ENCODE data around the gene FOXJ2. TPM values are rescaled to one million over a fixed set of nuclear protein-coding genes. Genes with fewer than 3 reads are reported as not detected.
"Not testable (repeated sequence)": the region's sequence is repeated elsewhere in the genome, so short reads cannot be mapped to it uniquely, and the experiment has no call there.

FOXJ2 gene
- total and polyA plus RNA-seq, 10 of the 15 experiments (the other 5 are each of a cell fraction or from before 2014, with no cell fraction given) = 1.4 to 9.3 (median 4.8) TPM

DNA sequence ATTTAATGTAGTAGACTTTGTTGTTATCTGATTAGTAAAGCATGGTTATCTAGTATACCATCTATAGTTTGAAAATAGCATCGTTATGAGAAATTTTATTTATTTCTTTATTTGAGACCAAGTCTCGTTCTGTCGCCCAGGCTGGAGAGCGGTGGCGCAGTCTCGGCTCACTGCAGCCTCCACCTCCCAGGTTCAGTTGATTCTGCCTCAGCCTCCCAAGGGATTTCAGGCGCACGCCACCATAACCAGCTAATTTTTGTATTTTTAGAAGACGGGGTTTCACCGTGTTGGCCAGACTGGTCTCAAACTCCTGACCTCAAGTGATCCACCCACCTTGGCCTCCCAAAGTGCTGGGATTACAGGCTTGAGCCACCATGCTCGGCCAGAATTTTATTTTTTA, 56.8 kb downstream of the FOXJ2 start:
- H3K27me3 ChIP-seq (replicated peaks in 1 of 2; ENCODE audit: control insufficient read depth in 2 of 2, insufficient read depth in 2 of 2, low read length in 1 of 2); H2AFZ ChIP-seq (ENCODE audit: control insufficient read depth, low read depth, low read length); H3K4me3 ChIP-seq; BruUV-seq (replicated peaks); H3K9me3 ChIP-seq (replicated peaks; ENCODE audit: control insufficient read depth, insufficient read depth, low read length); H4K20me1 ChIP-seq (ENCODE audit: control insufficient read depth, insufficient read depth); DNase-seq (ENCODE audit: low read depth, low spot score); in situ Hi-C loops (cut with MboI); H3K9ac ChIP-seq (ENCODE audit: control insufficient read depth, insufficient read depth, low read length); FAIRE-seq: not testable (repeated sequence)
- POLR2A ChIA-PET = interaction anchor here (1.6 to 2.7 kb wide), 3 partner anchors 11 to 119 kb away, joined by 3 to 13 read pairs (median 5); partner anchors contain the start of gene FOXJ2
- H3K27ac ChIP-seq (ENCODE audit: control insufficient read depth, insufficient read depth) = peak overlapping the region; percentile 70
- CTCF ChIA-PET = interaction anchor here (1.6 kb wide), 1 partner anchor 9 kb away, joined by 4 read pairs; no protein-coding TSS in a partner anchor
- peaks cover 9 to 27% of the 10 kb centered on the region in 2 experiments for H3K36me3 ChIP-seq (ENCODE audit: control insufficient read depth in 2 of 2, insufficient read depth in 2 of 2, low read length in 1 of 2)
- peaks cover 49% of the 10 kb centered on the region for H3K79me2 ChIP-seq (ENCODE audit: control insufficient read depth, insufficient read depth, low read length)
- TF ChIP-seq MEF2B (IDR thresholded peaks at IDR 0.05; ENCODE audit: partially characterized antibody, poor library complexity, severe bottlenecking) = peak; percentile 53
- 41% methylated on average over 11 of the region's 11 CpGs for WGBS (ENCODE audit: insufficient coverage, insufficient replicate concordance, low lambda C conversion rate, missing lambda C conversion rate)
- peaks cover 10% of the 10 kb centered on the region for H3K4me1 ChIP-seq (ENCODE audit: control insufficient read depth, insufficient read depth, low read length)
- ATAC-seq = peak; percentile 18; the same call in 2 of the 3 replicates
- RAD21 ChIA-PET (ENCODE audit: unreplicated experiment) = interaction anchor here (2.3 kb wide), 1 partner anchor 11 kb away, joined by 7 read pairs; no protein-coding TSS in a partner anchor
- intact Hi-C loops (cut with micrococcal nuclease; ENCODE audit: unreplicated experiment) = loop anchor here (10.0 kb wide), 1 partner anchor 154 kb away; the partner anchor contains the start of gene SLC2A3
- SMC1A ChIA-PET (ENCODE audit: uncharacterized antibody, unreplicated experiment) = interaction anchor here (1.2 to 2.1 kb wide), 2 partner anchors 51 to 156 kb away, joined by 6 to 8 read pairs; no protein-coding TSS in a partner anchor
- peak overlapping the region; percentile 94 for H3K4me2 ChIP-seq (ENCODE audit: control insufficient read depth, insufficient read depth)

DNA sequence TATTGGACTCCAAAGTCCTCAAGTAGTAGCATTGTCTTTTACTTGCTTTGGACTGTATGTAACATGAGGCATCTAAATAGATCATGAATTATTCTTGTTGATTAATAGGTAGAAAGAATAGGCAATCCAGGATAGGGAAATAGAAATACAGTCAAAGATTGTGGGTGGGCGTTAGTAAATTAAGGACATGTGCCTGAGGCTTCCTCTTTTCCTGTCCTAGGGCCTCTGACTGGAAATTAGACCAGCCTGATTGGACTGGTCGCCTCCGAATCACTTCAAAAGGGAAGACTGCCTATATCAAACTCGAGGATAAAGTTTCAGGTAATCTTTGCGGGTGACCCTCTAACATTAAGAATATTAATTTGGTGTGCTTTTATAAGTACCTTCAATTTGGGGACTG, 57.2 kb downstream of the FOXJ2 start:
- no peak overlapping the region; the same call in 1 of the 2 replicates for H3K27ac ChIP-seq (ENCODE audit: control insufficient read depth, insufficient read depth)
- no peak for FAIRE-seq
- BruUV-seq (replicated peaks) = no TSS peak
- TF ChIP-seq E2F4 (IDR thresholded peaks at IDR 0.05; ENCODE audit: low read depth, low read length) (no peak), CBX3 (IDR thresholded peaks at IDR 0.05; ENCODE audit: borderline replicate concordance, low read depth) (no peak), CREM (IDR thresholded peaks at IDR 0.05; ENCODE audit: low read depth) (no peak), NFYB (IDR thresholded peaks at IDR 0.05; ENCODE audit: insufficient read depth, low read depth, low read length) (no peak), SUZ12 (IDR thresholded peaks at IDR 0.05; ENCODE audit: unreplicated experiment) (no peak), RFX5 (IDR thresholded peaks at IDR 0.05; ENCODE audit: low read depth, low read length) (no peak), PAX8 (IDR thresholded peaks at IDR 0.05) (no peak), MTA2 (IDR thresholded peaks at IDR 0.05; ENCODE audit: low read depth) (no peak), ATF7 (IDR thresholded peaks at IDR 0.05; ENCODE audit: low read depth) (no peak), MXI1 (IDR thresholded peaks at IDR 0.05; ENCODE audit: low read depth, low read length) (no peak), SREBF2 (IDR thresholded peaks at IDR 0.05; ENCODE audit: low read length) (no peak), MEF2B (IDR thresholded peaks at IDR 0.05; ENCODE audit: partially characterized antibody, poor library complexity, severe bottlenecking) (no peak), GABPA (IDR thresholded peaks at IDR 0.05; ENCODE audit: low read depth) (no peak), RB1 (IDR thresholded peaks at IDR 0.05; ENCODE audit: borderline replicate concordance) (no peak), FOXM1 (IDR thresholded peaks at IDR 0.05; ENCODE audit: low read depth, low read length) (no peak)
- TF ChIP-seq, protein P1, sequence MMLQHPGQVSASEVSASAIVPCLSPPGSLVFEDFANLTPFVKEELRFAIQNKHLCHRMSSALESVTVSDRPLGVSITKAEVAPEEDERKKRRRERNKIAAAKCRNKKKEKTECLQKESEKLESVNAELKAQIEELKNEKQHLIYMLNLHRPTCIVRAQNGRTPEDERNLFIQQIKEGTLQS (IDR thresholded peaks at IDR 0.05; ENCODE audit: borderline replicate concordance, extremely low read depth, low read depth, low read length) = no peak

More for the DNA sequence above, 57.2 kb downstream of the FOXJ2 start:
- ChIA-PET RAD21 (ENCODE audit: unreplicated experiment) (no interaction called here), SMC1A (ENCODE audit: uncharacterized antibody, unreplicated experiment) (no interaction called here), CTCF (no interaction called here), POLR2A (no interaction called here)
- Histone ChIP-seq H3K4me1 (ENCODE audit: control insufficient read depth, insufficient read depth, low read length) (peaks cover 10% of the 10 kb centered on the region), H3K4me3 (no peak overlapping the region), H2AFZ (ENCODE audit: control insufficient read depth, low read depth, low read length) (no peak overlapping the region), H4K20me1 (ENCODE audit: control insufficient read depth, insufficient read depth) (no peaks in the 10 kb centered on the region), H3K79me2 (ENCODE audit: control insufficient read depth, insufficient read depth, low read length) (peaks cover 45% of the 10 kb centered on the region), H3K27me3 (replicated peaks in 1 of 2; ENCODE audit: control insufficient read depth in 2 of 2, insufficient read depth in 2 of 2, low read length in 1 of 2) (no peaks in the 10 kb centered on the region), H3K36me3 (ENCODE audit: control insufficient read depth in 2 of 2, insufficient read depth in 2 of 2, low read length in 1 of 2) (peaks cover 10 to 30% of the 10 kb centered on the region in 2 experiments), H3K9ac (ENCODE audit: control insufficient read depth, insufficient read depth, low read length) (no peak overlapping the region), H3K9me3 (replicated peaks; ENCODE audit: control insufficient read depth, insufficient read depth, low read length) (no peaks in the 10 kb centered on the region), H3K4me2 (ENCODE audit: control insufficient read depth, insufficient read depth) (no peak overlapping the region)
- in situ Hi-C loops (cut with MboI) = no loop called here
- intact Hi-C loops (cut with micrococcal nuclease; ENCODE audit: unreplicated experiment) = loop anchor here (10.0 kb wide), 1 partner anchor 155 kb away; the partner anchor contains the start of gene SLC2A3
- no peak for ATAC-seq
- no peak for DNase-seq (ENCODE audit: low read depth, low spot score)
- 96% methylated on average over 5 of the region's 5 CpGs for WGBS (ENCODE audit: insufficient coverage, insufficient replicate concordance, low lambda C conversion rate, missing lambda C conversion rate)
